Brain microvascular endothelial cell (primary cell): Measurements from ENCODE around the gene ZNF610.
"Not testable (repeated sequence)": the region's sequence is repeated elsewhere in the genome, so short reads cannot be mapped to it uniquely, and the experiment has no call there.

Source experiments
- DNase-seq: peaks from one replicate; pipeline ENCODE4 v3.0.0-alpha.2; 2020
- H3K27ac ChIP-seq: fragments of 250-450 bp; sonication (Bioruptor Pico); 2 replicates; pipeline ENCODE4 v1.5.1; 2020; ENCODE audit warnings: mild to moderate bottlenecking, moderate library complexity
- H3K27me3 ChIP-seq: fragments of 250-450 bp; sonication (Bioruptor Pico); replicated peaks from 2 replicates; pipeline ENCODE4 v1.5.1; 2020; ENCODE audit warnings: mild to moderate bottlenecking
- H3K36me3 ChIP-seq: fragments of 250-450 bp; sonication (Bioruptor Pico); replicated peaks from 2 replicates; pipeline ENCODE4 v1.5.1; 2020; ENCODE audit warnings: mild to moderate bottlenecking
- H3K4me3 ChIP-seq: 2 replicates; pipeline ENCODE4 v1.5.1; 2011; ENCODE audit warnings: low read depth, mild to moderate bottlenecking, control low read depth, low read length, moderate library complexity
- in situ Hi-C: cut with HindIII; loops from 2 replicates; pipeline ENCODE4 v1.10.0; 2017; ENCODE audit warnings: low sequenced_read_pairs, low pct_ligation_motif_present
- TF ChIP-seq, protein P1 (sequence below): IDR thresholded peaks from 2 replicates; pipeline ENCODE4 v1.5.1; 2011; ENCODE audit warnings: low read depth, mild to moderate bottlenecking, moderate library complexity, low read length, control low read depth, inconsistent platforms; ENCODE audit errors: missing control alignments

ZNF610 gene

GRCh38 chr19:52336791-52337381 is 843 bp downstream of the ZNF610 start:
- peak overlapping the region; percentile 70 for H3K27ac ChIP-seq
- peak overlapping the region; percentile 82 for H3K4me3 ChIP-seq
- DNase-seq: no peak
- in situ Hi-C loops: no loop called here
- H3K27me3 ChIP-seq: no peaks in the 10 kb centered on the region
- TF ChIP-seq, protein P1, sequence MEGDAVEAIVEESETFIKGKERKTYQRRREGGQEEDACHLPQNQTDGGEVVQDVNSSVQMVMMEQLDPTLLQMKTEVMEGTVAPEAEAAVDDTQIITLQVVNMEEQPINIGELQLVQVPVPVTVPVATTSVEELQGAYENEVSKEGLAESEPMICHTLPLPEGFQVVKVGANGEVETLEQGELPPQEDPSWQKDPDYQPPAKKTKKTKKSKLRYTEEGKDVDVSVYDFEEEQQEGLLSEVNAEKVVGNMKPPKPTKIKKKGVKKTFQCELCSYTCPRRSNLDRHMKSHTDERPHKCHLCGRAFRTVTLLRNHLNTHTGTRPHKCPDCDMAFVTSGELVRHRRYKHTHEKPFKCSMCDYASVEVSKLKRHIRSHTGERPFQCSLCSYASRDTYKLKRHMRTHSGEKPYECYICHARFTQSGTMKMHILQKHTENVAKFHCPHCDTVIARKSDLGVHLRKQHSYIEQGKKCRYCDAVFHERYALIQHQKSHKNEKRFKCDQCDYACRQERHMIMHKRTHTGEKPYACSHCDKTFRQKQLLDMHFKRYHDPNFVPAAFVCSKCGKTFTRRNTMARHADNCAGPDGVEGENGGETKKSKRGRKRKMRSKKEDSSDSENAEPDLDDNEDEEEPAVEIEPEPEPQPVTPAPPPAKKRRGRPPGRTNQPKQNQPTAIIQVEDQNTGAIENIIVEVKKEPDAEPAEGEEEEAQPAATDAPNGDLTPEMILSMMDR: no peak
- no peaks in the 10 kb centered on the region for H3K36me3 ChIP-seq

GRCh38 chr19:52339022-52339421 is 3.0 kb downstream of the ZNF610 start:
- H3K27ac ChIP-seq, H3K36me3 ChIP-seq, H3K27me3 ChIP-seq, DNase-seq, H3K4me3 ChIP-seq, in situ Hi-C loops: not testable (repeated sequence)

DNA sequence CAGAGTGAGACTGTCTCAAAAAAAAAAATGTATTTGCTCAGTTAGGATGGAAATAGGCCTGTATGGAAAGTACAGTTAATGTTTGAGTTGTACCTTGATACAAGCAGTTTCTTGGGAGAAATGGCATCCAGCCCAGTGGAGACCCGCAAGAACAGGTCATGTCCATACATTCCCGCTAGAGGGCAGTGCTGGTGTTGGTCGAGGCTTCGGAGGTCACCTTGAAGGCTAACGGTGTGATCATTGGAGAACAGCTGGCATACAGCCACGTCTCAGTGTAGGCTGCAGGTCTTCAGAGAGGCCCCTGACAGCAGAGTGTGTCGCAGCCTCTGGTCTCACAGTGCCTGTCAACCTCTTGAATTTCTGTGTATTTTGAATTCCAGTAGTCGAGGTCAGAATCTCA is 7.5 kb downstream of the ZNF610 start:
- in situ Hi-C loops: no loop called here
- TF ChIP-seq, protein P1: peak; percentile 56
- Histone ChIP-seq H3K36me3 (no peaks in the 10 kb centered on the region), H3K27ac (no peak overlapping the region), H3K4me3 (no peak overlapping the region), H3K27me3 (no peaks in the 10 kb centered on the region)
- peak; percentile 2 for DNase-seq

DNA sequence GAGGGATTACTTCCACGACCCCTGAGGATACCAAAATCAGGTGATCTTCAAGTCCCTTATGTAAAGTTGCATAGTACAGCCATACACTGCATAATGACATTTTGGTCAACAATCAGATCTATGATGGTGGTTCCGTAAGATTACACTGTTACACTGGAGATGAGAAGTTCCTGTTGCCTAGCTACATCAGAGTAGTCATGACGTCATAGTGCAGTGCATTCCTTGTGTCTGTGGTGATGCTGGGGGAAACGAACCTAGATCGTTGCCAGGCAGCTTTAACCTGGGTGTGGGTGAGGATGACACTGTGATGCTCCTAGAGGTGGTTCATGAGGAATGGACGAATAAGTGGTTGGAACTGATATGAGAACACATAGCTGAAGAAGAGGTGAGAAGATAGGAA is 9.1 kb downstream of the ZNF610 start:
- TF ChIP-seq, protein P1: no peak
- Histone ChIP-seq H3K36me3 (no peaks in the 10 kb centered on the region), H3K27ac (no peak overlapping the region), H3K27me3 (no peaks in the 10 kb centered on the region), H3K4me3 (no peak overlapping the region)
- in situ Hi-C loops: no loop called here
- DNase-seq: no peak

GRCh38 chr19:52351512-52351911 is 15.5 kb downstream of the ZNF610 start:
- Histone ChIP-seq H3K36me3 (no peaks in the 10 kb centered on the region), H3K27ac (no peak overlapping the region), H3K27me3 (no peaks in the 10 kb centered on the region), H3K4me3 (no peak overlapping the region)
- in situ Hi-C loops: no loop called here
- TF ChIP-seq, protein P1: peak; percentile 6
- DNase-seq: no peak

GRCh38 chr19:52366414-52366824 is 30.4 kb downstream of the ZNF610 start:
- Histone ChIP-seq H3K36me3 (no peaks in the 10 kb centered on the region), H3K27me3 (no peaks in the 10 kb centered on the region), H3K4me3 (no peak overlapping the region), H3K27ac (no peak overlapping the region)
- in situ Hi-C loops: no loop called here
- DNase-seq: no peak
- TF ChIP-seq, protein P1: no peak
